ENCODE data around the gene UNC50. TPM values are rescaled to one million over a fixed set of nuclear protein-coding genes. Genes with fewer than 3 reads are reported as not detected.

The UNC50 gene, protein sequence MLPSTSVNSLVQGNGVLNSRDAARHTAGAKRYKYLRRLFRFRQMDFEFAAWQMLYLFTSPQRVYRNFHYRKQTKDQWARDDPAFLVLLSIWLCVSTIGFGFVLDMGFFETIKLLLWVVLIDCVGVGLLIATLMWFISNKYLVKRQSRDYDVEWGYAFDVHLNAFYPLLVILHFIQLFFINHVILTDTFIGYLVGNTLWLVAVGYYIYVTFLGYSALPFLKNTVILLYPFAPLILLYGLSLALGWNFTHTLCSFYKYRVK
- 10 to 100 TPM; 37.6 to 38.5 TPM for total RNA-seq

DNA sequence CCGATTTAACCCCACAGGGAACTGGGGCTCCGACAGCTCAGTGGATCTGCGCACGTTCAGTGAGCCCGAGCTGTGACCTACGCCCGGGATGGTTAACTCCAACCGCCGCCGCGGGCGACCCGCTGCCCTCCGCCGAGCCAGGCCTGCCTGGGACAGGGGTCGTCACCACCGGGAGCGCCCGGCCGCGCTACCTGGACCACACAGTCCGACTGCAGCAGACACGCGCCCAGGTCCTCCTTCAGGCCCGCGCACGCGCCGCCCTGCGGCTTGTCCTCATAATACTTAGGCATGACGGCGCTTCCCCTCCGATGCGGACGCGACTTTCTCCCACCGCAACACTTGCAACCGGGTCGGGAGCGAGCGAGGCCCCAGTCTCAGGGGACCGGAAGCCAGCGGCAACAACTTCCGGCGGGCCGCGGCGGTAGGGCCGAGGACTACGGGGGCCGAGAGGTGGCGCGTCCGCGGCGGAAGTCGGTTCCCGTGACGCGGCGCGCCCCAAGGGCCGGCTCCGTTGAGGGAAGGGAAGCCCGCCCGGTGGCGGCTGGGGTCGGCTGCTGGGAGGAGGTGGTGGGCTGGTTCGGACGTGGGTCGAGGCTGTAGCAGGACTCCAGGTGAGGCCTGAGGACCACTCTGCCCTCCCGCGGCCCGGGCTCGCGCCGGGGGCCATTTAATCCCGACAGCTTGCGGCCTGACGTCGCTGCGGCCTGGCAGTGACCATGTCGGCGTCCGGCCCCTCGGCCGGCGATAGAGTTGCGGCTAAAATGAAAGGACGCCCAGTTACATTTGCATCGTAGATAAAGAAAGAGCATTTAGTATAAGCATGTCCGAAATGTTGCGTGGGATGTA is at the start of gene UNC50, which contains the start of gene COA5:
TSS of gene UNC50 (plus strand) at position 474 of the 846 bp plus-strand sequence. CDS start 1,171 bp downstream, outside the sequence.
TSS of gene COA5 (minus strand) at position 397 of the 846 bp plus-strand sequence. CDS start at position 290, 107 bp downstream.
- POLR2A ChIA-PET = interaction anchor here (0.6 to 1.2 kb wide), 4 partner anchors 26 to 122 kb away, joined by 3 to 5 read pairs (median 4); no protein-coding TSS in a partner anchor
- CTCF ChIA-PET = interaction anchor here (1.0 kb wide), 1 partner anchor 25 kb away, joined by 5 read pairs; no protein-coding TSS in a partner anchor

DNA sequence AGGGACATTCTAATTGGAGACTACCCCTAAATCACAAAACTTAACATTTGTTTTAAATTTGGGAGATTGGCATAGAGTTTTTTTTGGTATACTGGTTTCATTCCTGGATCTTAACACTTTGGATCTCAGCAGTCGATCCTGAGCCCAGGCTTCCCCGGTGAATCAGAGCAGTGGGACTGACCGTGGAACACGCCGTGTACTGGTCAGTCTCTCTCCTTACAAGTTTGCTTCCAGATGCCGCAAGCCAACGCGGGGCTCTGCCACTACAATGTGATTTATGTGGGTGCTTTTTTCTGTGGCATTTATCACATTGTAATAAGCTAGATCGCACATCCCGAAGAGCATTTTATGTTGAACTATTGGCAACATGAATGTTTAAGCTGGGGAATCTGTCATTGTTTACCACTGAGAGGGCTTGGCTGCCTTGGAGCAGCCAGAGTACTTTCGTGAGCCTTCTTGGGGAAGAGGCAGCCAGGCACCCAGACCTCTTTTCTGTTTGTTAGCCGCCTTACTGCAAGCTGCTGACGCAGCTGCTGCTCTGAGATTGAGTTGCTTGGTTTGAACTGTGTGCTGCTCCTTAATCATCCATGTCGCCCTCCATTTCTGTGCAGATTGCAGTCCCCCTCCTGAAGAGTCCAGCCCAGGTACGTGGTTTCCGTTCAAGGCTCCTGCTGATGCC is 49.4 kb upstream of the UNC50 start:
- CTCF ChIA-PET = interaction anchor here (4.0 kb wide), 1 partner anchor 10 kb away, joined by 15 read pairs; no protein-coding TSS in a partner anchor
- POLR2A ChIA-PET = no interaction called here

DNA sequence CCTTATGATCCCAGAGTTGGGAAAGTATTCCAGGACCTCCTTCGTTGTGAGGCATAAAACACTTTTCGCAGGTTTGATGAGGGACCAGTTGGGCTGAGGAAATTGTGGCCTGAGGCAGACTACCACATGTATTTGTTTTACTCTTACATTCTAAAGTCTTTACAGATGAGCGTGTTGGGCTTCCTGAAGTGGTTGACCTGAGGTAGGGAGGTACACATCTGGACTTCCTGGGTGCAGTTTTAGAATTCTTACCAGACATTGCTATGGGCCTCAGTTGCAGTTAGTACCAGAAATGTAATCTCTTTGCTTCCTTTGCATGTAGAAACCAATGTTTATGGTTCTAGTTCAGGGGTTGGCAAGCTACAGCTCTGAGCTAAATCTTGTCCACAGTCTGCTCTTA is 48.8 kb upstream of the UNC50 start:
- CTCF ChIA-PET = interaction anchor here (4.0 kb wide), 1 partner anchor 10 kb away, joined by 15 read pairs; no protein-coding TSS in a partner anchor
- POLR2A ChIA-PET = no interaction called here

DNA sequence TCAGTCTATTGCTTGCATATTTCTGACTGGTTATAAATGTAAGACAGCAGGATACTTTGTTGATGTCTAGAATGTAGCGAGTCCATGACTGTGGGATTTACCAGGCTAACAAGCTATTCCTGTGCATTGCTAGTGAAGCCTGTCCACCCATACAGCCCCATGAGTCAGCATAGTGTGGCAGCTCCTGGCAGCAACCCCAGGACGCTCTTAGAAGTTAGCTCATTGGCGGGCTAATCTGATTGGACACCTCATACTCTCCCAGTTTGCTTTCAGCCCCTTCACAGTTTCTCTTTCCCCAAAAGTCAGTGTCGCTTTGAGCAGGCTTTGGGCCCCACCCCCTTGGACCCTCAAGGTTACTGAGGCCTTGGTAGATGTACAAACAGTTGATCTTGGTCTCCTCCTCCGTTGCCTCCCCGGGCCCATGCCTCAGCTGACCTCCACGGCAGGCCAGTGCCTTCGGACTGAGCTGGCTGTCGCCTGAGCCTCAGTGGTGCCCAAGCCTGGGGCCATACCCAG is 48.1 kb upstream of the UNC50 start:
- CTCF ChIA-PET = interaction anchor here (4.0 kb wide), 1 partner anchor 9 kb away, joined by 15 read pairs; no protein-coding TSS in a partner anchor
- POLR2A ChIA-PET = no interaction called here

DNA sequence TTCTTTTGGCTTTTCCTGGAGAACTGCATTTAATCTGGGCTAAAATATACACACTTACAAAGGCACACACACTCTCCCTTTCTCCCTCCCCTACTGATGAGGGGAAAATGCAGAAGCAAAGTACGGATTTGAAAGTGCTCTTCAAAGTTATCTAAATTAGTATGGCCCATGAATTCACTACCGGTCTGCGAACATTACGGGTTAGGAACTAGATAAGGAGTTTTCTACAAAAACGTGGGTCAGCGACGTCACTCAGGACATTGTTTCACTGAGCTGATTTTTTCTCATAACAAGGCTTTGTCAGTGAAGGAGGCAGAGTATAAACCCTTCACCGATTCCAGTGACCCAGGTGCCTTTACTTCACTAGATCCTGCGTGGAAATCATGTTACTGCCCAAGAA is 47.4 kb upstream of the UNC50 start:
- CTCF ChIA-PET = interaction anchor here (4.0 kb wide), 1 partner anchor 8 kb away, joined by 15 read pairs; no protein-coding TSS in a partner anchor
- POLR2A ChIA-PET = no interaction called here

DNA sequence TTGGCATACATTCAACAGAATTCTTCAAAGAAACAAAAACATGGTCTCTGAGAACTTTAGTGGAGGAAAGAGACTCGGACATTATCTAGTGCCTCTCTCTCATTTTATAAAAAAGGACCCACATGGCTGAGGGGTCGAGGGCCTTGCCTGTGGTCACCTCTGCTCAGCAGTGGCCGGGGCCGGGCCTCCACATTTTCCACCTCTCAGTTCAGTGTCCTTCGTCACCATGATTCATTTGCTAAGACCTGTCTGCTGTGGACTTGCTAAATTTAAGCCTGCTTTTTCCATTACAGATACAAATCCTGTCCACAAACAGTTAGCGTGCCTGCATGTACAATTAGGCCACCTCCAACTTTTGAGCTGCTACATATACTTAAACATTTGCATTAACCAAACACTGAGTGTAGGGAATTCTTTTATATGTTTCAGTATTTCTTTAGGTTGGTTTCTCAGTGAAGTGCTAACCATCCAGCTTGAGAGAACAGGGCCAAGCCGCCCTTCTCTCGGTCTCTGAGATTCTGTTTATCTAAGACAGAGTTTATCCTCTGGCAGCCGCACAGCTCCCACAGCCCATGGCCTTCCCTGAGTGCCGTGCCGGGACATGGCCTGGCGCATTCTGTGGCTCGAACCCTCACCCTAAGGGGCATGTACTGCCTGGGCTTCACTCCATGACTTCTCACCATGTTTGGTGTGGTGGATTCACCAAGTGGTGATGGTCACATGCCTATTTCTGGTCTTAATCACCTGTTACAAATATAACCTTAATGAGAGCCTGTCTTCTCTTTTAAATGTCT is 46.3 kb upstream of the UNC50 start:
- CTCF ChIA-PET = no interaction called here
- POLR2A ChIA-PET = no interaction called here

DNA sequence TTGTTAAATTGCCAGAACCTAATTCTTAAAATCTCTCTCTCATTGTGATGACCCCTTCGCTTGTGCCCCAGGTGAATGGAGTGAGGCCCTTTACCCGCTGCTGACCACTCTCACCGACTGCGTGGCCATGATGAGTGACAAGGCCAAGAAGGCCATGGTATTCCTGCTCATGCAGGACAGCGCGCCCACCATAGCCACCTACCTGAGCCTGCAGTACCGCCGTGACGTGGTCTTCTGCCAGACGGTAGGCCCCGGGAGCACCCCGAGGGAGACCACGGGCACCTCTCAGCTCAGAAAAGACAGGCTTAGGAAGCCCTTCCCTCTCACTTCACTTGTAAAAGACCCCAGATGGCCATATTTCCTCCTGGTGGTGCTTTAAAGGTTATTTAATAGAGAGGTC is 45.0 kb upstream of the UNC50 start:
- CTCF ChIA-PET = no interaction called here

DNA sequence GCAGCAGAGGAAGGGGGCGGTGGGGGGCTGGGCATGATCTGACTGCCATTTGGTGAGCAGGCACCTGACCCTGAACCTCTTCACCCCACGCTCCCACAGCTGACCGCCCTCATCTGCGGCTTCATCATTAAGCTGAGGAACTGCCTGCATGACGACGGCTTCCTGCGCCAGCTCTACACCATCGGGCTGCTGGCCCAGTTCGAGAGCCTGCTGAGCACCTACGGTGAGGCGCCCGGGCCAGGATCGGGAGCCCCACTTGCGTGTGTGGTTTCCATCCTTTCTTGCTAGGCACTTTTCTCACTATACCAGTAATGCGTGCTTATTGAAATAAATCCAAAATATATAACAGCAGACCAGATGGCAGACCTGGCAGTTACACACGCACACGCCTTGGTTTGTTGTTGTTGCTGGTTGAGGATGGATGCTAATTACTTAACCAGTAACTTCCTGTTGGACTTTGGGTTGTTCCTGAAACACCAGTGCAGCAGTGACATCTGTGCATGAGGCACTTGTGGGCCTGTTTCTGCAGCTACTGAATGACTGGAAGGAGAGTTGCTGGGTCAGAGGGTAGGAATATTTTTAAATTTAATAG is 43.8 kb upstream of the UNC50 start:
- CTCF ChIA-PET = no interaction called here

More for the DNA sequence above, 45.0 kb upstream of the UNC50 start:
- POLR2A ChIA-PET = no interaction called here

DNA sequence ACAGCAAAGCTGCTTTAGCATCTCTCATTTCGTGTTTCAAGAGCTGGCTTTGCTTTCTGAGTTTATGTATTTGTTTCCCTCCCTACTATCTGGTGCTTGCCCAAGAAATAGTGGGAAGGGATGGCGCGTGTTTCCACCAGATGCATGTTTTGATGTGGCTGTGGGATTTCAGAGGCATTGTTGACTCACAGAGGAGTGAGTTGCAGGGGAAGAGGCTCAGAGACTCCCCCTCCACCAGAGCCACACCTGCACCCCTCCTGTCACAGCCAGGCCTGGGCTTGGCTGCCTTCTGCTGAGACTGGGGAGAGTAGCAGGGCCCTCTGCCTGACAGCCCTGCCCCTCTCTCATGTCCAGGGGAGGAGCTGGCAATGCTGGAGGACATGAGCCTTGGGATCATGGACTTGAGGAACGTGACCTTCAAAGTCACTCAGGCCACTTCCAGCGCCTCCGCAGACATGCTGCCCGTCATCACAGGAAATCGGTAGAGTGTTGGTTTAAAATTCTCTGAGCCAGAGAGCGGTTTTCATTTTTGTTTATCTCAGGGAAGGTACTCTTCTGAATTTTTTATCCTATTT is 43.0 kb upstream of the UNC50 start:
- ChIA-PET CTCF (no interaction called here), POLR2A (no interaction called here)

More for the DNA sequence above, 43.8 kb upstream of the UNC50 start:
- POLR2A ChIA-PET = no interaction called here

DNA sequence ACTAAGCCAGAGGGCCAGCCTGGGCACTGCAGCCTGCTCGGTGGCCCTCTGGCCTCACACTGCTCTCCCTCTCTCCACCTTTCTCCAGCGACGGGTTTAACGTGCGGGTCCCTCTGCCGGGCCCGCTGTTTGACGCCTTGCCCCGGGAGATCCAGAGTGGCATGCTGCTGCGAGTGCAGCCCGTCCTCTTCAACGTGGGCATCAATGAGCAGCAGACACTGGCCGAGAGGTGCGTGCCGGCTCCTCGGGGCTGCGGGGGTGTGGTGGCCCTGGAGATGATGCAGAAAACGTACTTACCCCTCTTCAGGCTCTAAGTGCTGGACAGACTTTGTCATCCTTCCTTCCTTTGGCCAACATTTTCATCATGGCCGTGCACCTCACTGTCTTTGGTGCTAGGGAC is 42.4 kb upstream of the UNC50 start:
- ChIA-PET CTCF (no interaction called here), POLR2A (no interaction called here)

DNA sequence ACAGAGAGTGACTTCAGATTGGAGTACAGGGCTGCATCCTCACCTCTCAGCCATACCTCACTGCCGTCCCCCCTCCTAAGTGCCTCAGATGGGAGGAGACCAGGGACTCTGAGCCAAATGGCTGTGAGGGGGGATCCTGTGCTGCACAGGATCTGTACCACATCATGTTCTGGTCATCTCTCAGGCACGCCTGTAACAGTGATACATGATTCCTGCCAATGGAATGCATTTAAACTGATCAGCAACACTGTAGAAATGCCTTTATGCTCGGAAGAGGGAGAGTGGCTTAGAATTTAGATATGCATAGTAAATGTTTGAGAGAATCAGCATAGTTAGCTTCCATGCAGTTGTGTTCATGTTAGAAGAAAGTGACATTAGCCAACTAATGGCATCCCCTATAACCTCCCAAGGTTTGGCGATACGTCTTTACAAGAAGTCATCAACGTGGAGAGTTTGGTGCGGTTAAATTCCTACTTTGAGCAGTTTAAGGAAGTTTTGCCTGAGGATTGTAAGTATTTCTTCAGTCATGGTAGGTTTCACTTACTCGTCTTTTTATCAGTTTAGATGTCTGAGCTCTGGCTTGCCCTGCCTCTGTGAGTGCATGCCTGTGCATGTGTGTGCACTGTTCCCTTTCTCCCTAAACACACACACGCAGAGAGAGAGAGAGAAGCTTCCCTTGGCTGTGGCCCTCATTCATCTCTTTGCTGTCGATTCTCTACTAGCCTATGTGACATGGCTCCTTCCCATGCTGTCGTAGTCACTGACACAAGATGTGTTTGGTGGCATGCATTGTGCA is 40.0 kb upstream of the UNC50 start:
- CTCF ChIA-PET = interaction anchor here (0.7 to 2.6 kb wide), 9 partner anchors 9 to 271 kb away, joined by 3 to 15 read pairs (median 4); no protein-coding TSS in a partner anchor
- POLR2A ChIA-PET = no interaction called here

DNA sequence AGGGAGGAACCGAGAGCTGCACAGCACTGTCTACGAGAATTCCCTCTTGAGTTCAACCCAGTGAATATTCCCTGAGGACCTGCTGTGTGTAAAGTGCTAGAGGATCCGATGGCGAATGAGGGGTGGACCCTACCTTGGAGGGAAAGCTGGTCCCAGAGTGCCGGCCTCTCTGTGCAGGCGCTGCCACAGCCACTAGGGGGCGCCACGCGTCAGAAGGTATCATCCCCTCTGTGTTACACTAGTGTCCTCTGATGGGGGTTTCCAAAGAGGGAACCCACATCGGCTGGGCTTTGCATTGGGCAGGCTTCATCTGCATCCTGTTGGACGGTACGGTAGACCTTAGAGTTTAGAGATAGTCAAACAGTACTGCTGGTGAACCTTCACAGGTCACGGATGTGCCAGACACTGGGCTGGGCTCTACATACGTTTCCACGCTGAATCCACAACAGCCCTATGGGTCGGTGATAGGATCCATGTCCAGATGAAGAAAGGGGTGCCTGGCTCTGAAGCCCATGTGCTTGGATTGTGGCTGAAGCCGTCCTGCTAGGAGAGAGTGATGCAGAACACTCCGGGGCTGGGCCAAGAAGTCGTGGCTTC is 39.1 kb upstream of the UNC50 start:
- ChIA-PET CTCF (interaction anchor here (0.5 to 2.6 kb wide), 10 partner anchors 10 to 531 kb away, joined by 3 to 15 read pairs (median 4); no protein-coding TSS in a partner anchor), POLR2A (no interaction called here)

DNA sequence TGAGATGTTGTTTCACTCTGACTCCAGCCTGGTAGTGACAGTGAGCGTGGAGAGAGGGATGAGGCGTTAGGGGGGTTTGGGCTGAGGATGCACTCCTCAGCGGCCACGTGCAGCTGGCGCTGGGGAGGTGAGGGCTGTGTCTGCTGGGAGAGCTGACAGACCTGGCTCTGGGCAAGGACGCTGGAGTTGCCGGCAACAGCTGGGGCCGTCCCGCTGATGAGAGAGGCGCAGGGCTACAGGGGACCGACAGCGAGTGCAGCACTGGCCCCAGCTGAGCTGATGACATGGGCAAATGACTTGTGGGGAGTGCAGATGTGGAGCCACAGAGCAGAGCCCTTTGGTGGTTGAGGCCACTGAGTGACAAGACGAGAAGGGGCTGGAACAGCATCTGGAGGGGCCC is 38.5 kb upstream of the UNC50 start:
- ChIA-PET CTCF (interaction anchor here (1.0 to 2.6 kb wide), 2 partner anchors 10 to 267 kb away, joined by 4 to 15 read pairs; no protein-coding TSS in a partner anchor), POLR2A (no interaction called here)

DNA sequence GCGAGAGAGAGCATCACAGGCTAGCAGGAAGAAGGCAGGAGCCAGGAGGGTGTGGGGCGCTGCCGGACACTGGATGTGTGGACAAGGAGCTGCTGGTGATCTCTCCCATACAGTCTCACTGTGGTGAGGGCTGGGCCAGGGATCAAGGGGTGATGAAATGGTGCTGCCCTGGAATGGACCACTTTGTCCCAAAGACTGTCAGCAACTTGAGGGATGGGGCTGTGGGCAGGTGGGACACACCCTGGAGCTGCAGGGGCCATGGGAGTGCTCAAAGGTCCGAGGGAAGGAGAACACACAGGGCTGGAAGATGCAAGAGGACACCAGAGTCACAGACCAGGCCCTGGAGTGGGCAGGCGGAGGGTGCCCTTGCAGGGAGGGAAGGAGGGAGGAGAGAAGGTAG is 38.0 kb upstream of the UNC50 start:
- CTCF ChIA-PET = interaction anchor here (0.9 to 2.6 kb wide), 3 partner anchors 11 to 267 kb away, joined by 3 to 15 read pairs (median 4); no protein-coding TSS in a partner anchor

DNA sequence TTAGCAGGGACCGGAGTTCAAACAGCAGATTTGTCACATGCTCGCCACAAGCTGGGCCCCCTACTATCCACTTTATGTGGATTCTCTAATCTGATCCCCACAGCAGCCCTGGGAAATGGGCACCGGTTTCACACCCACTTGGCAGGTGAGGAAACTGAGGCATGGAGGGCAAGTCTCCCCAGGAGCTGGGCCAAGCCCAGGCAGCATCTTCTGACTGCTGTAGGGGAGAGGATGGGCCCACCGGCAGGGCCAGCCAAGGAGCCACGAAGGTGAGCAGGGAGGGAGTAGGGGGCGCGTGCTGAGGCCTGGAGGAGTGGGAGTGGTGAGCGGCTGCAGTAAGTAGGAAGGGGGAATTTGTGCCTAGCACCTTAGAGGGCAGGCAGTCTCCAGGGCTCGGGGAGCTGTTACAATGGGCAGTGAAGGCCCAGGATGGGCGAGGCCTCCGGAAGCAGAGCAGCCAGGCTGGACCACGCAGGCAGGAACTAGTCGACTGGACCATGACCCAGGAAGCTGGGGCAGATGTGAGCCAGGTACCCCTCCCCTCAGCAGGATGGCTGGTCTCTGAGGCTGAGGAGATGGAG is 37.2 kb upstream of the UNC50 start:
- CTCF ChIA-PET = interaction anchor here (0.6 to 0.9 kb wide), 2 partner anchors 20 to 157 kb away, joined by 3 read pairs; no protein-coding TSS in a partner anchor
- POLR2A ChIA-PET = no interaction called here

More for the DNA sequence above, 38.0 kb upstream of the UNC50 start:
- POLR2A ChIA-PET = no interaction called here

DNA sequence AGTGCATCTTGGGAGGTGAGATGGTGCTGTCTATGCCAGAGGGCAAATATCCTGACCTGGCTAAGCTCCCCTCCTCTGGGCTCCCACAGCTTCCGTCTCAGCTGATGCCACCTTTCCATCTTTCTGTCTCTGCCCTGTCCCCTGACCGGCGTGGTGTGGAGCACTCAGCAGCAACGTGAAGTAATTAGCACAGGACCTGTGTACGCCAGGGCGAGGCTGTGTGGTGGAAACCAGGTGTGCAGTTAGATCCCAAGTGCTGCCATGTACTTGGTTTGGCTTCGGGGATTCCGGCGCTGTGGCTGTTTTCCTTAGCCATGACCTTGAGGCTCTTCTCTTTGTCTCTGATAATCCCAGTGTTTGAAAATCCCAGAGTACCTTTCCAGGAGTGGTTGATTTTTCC is 36.6 kb upstream of the UNC50 start:
- POLR2A ChIA-PET = no interaction called here
- CTCF ChIA-PET = interaction anchor here (0.6 kb wide), 1 partner anchor 157 kb away, joined by 3 read pairs; no protein-coding TSS in a partner anchor
